Pancreas (tissue), 10 donors: ENCODE measurements around the gene SLC8A3. TPM values are rescaled to one million over a fixed set of nuclear protein-coding genes. Genes with fewer than 3 reads are reported as not detected.

Experiments used
- ATAC-seq, 4 donors: fragments of 200-7000 bp; cut with Tn5 transposase; one replicate each; pipeline versions ENCODE4 v1.8.0 to v1.9.1; 2020; ENCODE audit warnings: mild to moderate bottlenecking in 4 of 4, moderate library complexity in 4 of 4
- DNase-seq, 6 donors: peaks; one replicate each; pipeline ENCODE4 v3.0.0-alpha.2; 2020
- FAIRE-seq: peaks from 2 replicates; lab custom pipeline; 2012; peaks lifted over from hg19 to GRCh38; lab: Jason Lieb, UNC
- H3K27ac ChIP-seq, 4 donors: fragments of 200-600 bp; sonication (generic); 1 replicate in 3 of 4; 2 replicates in 1 of 4; pipeline versions ENCODE4 v1.5.0 to v1.8.0; 2020
- H3K27me3 ChIP-seq, 4 donors: fragments of 200-600 bp; one replicate each; pipeline ENCODE4 v1.8.0; 2021
- H3K36me3 ChIP-seq, 3 donors: fragments of 200-600 bp; sonication (generic) in 1 of 3; one replicate each; pipeline versions ENCODE4 v1.5.0 to v1.8.0; 2020 to 2021
- H3K4me1 ChIP-seq, 3 donors: fragments of 200-600 bp; one replicate each; pipeline ENCODE4 v1.8.0; 2021
- H3K4me3 ChIP-seq, 4 donors: fragments of 200-600 bp; sonication (generic) in 2 of 4; one replicate each; pipeline versions ENCODE4 v1.5.0 to v1.8.0; 2020 to 2021
- H3K9me3 ChIP-seq, 4 donors: fragments of 200-600 bp; one replicate each; pipeline ENCODE4 v1.8.0; 2021
- CTCF ChIP-seq, 4 donors: fragments of 200-600 bp; sonication (generic) in 3 of 4; IDR thresholded peaks; one replicate each; pipeline versions ENCODE4 v1.5.0 to v1.8.0; 2021; ENCODE audit warnings: antibody characterized with exemption in 4 of 4
- WGBS, 2 donors: extraction: QIAGEN DNeasy Blood & Tissue Kit; methylation state at CpG; one replicate each; pipeline ENCODE4 v1.1.7; 2013; 5-methylcytosine and 5-hydroxymethylcytosine counted together
- intact Hi-C, 3 donors: fragments of 100-400 bp; cut with DNase I; formaldehyde crosslinking; loops; one replicate each; pipeline versions ENCODE4 v1.11.1 to v1.14.2; 2022
- polyA plus RNA-seq, 2 donors: library from polyadenylated mRNA; stranded (reverse); fragments of 200-250 nt; gene quantifications; one replicate each; pipeline ENCODE4 v1.2.3, GENCODE V29; 2013
- total RNA-seq, 6 donors: library from RNA; stranded (reverse); fragmentation: NEBNext Ultra II Directional in 4 of 6; extraction: Animal tissue kit (Norgen Biotek cat#: 25700) in 4 of 6; gene quantifications; one replicate each; pipeline versions ENCODE4 v1.2.1 to v1.2.4, GENCODE V29; 2021 to 2023
- donor health status: healthy with polysubstance abuse.
- donor health status: DM: no; HTN: no; CAD: no; lungs with moderate emphysema.
- donor health status: DM: no; HTN: no; CAD: no.
- donor health status: control.
- donor health status: control.
- donor health status: Bipolar disorder and iron deficiency.
- donor health status: DM: yes; HTN: yes; CAD: no.
- donor health status: DM: no; HTN: no; CAD: no.
- donor health status: DM: no; HTN: no; CAD: no.
- donor health status: DM: yes; HTN: yes; CAD: no.

Gene SLC8A3
- total and polyA plus RNA-seq, 8 donors = 0.08 to 1.5 (median 0.40) TPM

GRCh38 chr14:70173569-70173968, 15.2 kb downstream of the SLC8A3 start:
- intact Hi-C loops = no loop called here
- no peaks in the 10 kb centered on the region for H3K4me1 ChIP-seq
- no peaks in the 10 kb centered on the region for H3K36me3 ChIP-seq
- no peak overlapping the region for H3K4me3 ChIP-seq
- 73 to 74% methylated on average over 6 of the region's 6 CpGs for WGBS, 2 donors
- H3K27me3 ChIP-seq = no peaks in the 10 kb centered on the region
- ATAC-seq = no peak
- no peaks in the 10 kb centered on the region for H3K9me3 ChIP-seq
- no peak overlapping the region for H3K27ac ChIP-seq
- no peak for DNase-seq
- no peak for FAIRE-seq
- TF ChIP-seq CTCF (IDR thresholded peaks at IDR 0.05) = no peak

- ATAC-seq (no peak), FAIRE-seq (no peak), DNase-seq (no peak)
- intact Hi-C loops = no loop called here
- H3K27ac ChIP-seq = no peak overlapping the region
- WGBS, 2 donors = 79 to 83% methylated on average over 8 of the region's 8 CpGs
- no peak for TF ChIP-seq CTCF (IDR thresholded peaks at IDR 0.05)
- no peaks in the 10 kb centered on the region for H3K36me3 ChIP-seq
- no peaks in the 10 kb centered on the region for H3K4me1 ChIP-seq
- H3K9me3 ChIP-seq = no peaks in the 10 kb centered on the region
- no peaks in the 10 kb centered on the region for H3K27me3 ChIP-seq
- no peak overlapping the region for H3K4me3 ChIP-seq
Measured at GRCh38 chr14:70171726-70172125, 17.0 kb downstream of the SLC8A3 start.

- H3K36me3 ChIP-seq = no peaks in the 10 kb centered on the region
- H3K27me3 ChIP-seq = no peaks in the 10 kb centered on the region
- no peak for FAIRE-seq
- no peak for ATAC-seq
- H3K27ac ChIP-seq = no peak overlapping the region
- intact Hi-C loops = no loop called here
- no peak overlapping the region for H3K4me3 ChIP-seq
- no peaks in the 10 kb centered on the region for H3K4me1 ChIP-seq
- H3K9me3 ChIP-seq = no peaks in the 10 kb centered on the region
- whole genome bisulfite sequencing, 2 donors = 76 to 84% methylated on average over 4 of the region's 4 CpGs
- no peak for DNase-seq
- no peak for TF ChIP-seq CTCF (IDR thresholded peaks at IDR 0.05)
Measured at GRCh38 chr14:70170976-70171375, 17.8 kb downstream of the SLC8A3 start.

GRCh38 chr14:70168406-70168805, 20.3 kb downstream of the SLC8A3 start:
- Histone ChIP-seq H3K4me3 (no peak overlapping the region), H3K4me1 (no peaks in the 10 kb centered on the region), H3K9me3 (no peaks in the 10 kb centered on the region), H3K27me3 (no peaks in the 10 kb centered on the region), H3K36me3 (no peaks in the 10 kb centered on the region), H3K27ac (no peak overlapping the region)
- WGBS, 2 donors = 77 to 91% methylated on average over 4 of the region's 4 CpGs
- DNase-seq (no peak), ATAC-seq (no peak), FAIRE-seq (no peak)
- no peak for TF ChIP-seq CTCF (IDR thresholded peaks at IDR 0.05)
- intact Hi-C loops = no loop called here

GRCh38 chr14:70166530-70167203, 22.1 kb downstream of the SLC8A3 start:
- ATAC-seq (no peak), FAIRE-seq (no peak), DNase-seq (no peak)
- H3K4me1 ChIP-seq = no peaks in the 10 kb centered on the region
- H3K27ac ChIP-seq = no peak overlapping the region
- TF ChIP-seq CTCF (IDR thresholded peaks at IDR 0.05) = no peak
- no peaks in the 10 kb centered on the region for H3K27me3 ChIP-seq
- no peak overlapping the region for H3K4me3 ChIP-seq
- no peaks in the 10 kb centered on the region for H3K36me3 ChIP-seq
- intact Hi-C loops = no loop called here
- WGBS, 2 donors = 79 to 86% methylated on average over 9 of the region's 9 CpGs
- H3K9me3 ChIP-seq = no peaks in the 10 kb centered on the region
